SK-N-SH treated with all-trans-retinoic acid at 6 μM for 48 hours (cell line): Measurements from ENCODE around the gene XRCC4.

Experiments
- ARNTL ChIP-seq: fragments of 450-650 bp; formaldehyde crosslinking; IDR thresholded peaks from 2 replicates; pipeline ENCODE4 v1.5.0; 2020; ENCODE audit warnings: low read depth, mild to moderate bottlenecking, moderate library complexity, borderline replicate concordance
- BACH2 ChIP-seq: fragments of 250-450 bp; sonication (Bioruptor Pico); IDR thresholded peaks from 2 replicates; pipeline ENCODE4 v1.9.0; 2021; ENCODE audit warnings: mild to moderate bottlenecking, borderline replicate concordance
- CSDC2 ChIP-seq: fragments of 250-450 bp; sonication (Bioruptor Pico); IDR thresholded peaks from 2 replicates; pipeline ENCODE4 v1.5.0; 2020; ENCODE audit warnings: mild to moderate bottlenecking, moderate library complexity
- PATZ1 ChIP-seq: fragments of 250-450 bp; sonication (Bioruptor Pico); IDR thresholded peaks from 2 replicates; pipeline ENCODE4 v1.8.0; 2020; ENCODE audit warnings: mild to moderate bottlenecking, moderate library complexity, borderline replicate concordance
- PPARA ChIP-seq: fragments of 250-450 bp; sonication (Bioruptor Pico); IDR thresholded peaks from 2 replicates; pipeline ENCODE4 v1.5.0; 2020; ENCODE audit warnings: mild to moderate bottlenecking, borderline replicate concordance
- TCF4 ChIP-seq: fragments of 250-450 bp; sonication (Bioruptor Pico); IDR thresholded peaks from 2 replicates; pipeline ENCODE4 v1.8.0; 2021; ENCODE audit warnings: mild to moderate bottlenecking, moderate library complexity, borderline replicate concordance
- TOX ChIP-seq: fragments of 250-450 bp; sonication (Bioruptor Pico); IDR thresholded peaks from 2 replicates; pipeline ENCODE4 v1.8.0; 2021; ENCODE audit warnings: mild to moderate bottlenecking, moderate library complexity, borderline replicate concordance
- ZFP3 ChIP-seq: fragments of 250-450 bp; sonication (Bioruptor Pico); IDR thresholded peaks from 2 replicates; pipeline ENCODE4 v1.5.0; 2020; ENCODE audit warnings: mild to moderate bottlenecking, moderate library complexity

DNA sequence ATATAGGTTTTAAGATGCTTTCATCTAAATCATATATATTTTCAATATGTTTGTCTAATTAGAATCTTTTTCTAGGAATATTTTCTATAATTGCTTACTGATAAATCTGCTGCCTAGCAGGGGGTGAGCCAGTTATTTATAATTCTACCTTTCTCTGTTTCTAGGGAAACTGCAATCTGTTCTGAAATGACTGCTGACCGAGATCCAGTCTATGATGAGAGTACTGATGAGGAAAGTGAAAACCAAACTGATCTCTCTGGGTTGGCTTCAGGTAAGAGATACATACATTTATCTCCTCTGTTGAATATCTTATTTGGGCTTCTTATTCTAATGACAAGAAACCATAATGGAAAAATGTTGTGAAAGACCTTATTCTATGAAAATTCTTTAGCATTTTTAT is 127.3 kb downstream of the XRCC4 start:
- TF ChIP-seq BACH2 (CRISPR knock-in tag) (no peak), CSDC2 (CRISPR knock-in tag) (no peak), PATZ1 (CRISPR knock-in tag) (no peak), ZFP3 (CRISPR knock-in tag) (no peak), PPARA (no peak), TCF4 (CRISPR knock-in tag) (no peak), ARNTL (CRISPR knock-in tag) (no peak), TOX (CRISPR knock-in tag) (no peak)
